Measurements from ENCODE around the gene KCNN4.
"Not testable (repeated sequence)": the region's sequence is repeated elsewhere in the genome, so short reads cannot be mapped to it uniquely, and the experiment has no call there.

KCNN4 gene

GRCh38 chr19:43798546-43799409 is 18.0 kb upstream of the KCNN4 start:
- no peak for DNase-seq (ENCODE audit: low read depth in 2 of 2)

DNA sequence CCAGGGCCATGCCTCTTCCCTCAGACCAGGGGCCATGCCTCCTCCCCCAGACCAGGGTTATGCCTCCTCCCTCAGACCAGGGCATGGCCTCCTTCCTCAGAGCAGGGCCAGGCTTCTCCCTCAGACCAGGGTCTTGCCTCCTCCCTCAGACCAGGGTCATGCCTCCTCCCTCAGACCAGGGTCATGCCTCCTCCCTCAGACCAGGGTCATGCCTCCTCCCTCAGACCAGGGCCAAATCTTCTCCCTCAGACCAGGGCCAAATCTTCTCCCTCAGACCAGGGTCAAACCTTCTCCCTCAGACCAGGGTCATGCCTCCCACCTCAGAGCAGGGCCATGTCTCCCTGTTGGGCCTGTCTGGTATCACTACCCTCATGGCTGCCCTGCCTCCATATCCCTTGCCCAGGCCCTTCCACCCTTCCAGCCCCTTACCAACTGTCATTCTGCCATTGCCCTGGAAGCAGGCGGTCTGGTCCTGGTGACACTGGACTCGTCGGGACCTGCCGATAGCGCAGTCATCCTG is 17.3 kb upstream of the KCNN4 start:
- DNase-seq (ENCODE audit: low read depth in 2 of 2): no peak

DNA sequence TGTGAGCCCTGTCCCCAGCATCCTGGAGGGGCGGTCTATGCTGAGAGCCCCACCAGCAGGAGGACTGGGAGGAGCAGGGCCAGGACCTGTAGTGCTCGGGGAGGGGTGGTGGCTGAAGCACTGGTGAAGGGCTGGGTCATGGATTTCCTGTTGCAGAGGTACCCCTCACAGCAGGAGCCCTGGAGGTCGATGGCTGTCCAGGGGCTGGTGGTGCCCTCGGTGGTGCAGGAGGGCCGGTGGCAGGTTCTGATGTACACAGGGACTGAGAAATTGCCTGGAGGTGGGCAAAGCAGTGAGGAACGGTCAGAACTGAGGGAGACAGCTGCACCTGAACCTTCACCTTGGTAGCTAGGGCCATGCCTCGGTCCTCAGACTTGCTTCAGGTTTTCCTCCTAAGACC is 16.8 kb upstream of the KCNN4 start:
- DNase-seq (ENCODE audit: low read depth in 2 of 2): no peak

- no peak for DNase-seq (ENCODE audit: low read depth in 2 of 2)
Measured at GRCh38 chr19:43797118-43797517, 16.3 kb upstream of the KCNN4 start.

GRCh38 chr19:43790587-43790986 is 9.8 kb upstream of the KCNN4 start:
- no peak for DNase-seq (ENCODE audit: low read depth in 2 of 2)

DNA sequence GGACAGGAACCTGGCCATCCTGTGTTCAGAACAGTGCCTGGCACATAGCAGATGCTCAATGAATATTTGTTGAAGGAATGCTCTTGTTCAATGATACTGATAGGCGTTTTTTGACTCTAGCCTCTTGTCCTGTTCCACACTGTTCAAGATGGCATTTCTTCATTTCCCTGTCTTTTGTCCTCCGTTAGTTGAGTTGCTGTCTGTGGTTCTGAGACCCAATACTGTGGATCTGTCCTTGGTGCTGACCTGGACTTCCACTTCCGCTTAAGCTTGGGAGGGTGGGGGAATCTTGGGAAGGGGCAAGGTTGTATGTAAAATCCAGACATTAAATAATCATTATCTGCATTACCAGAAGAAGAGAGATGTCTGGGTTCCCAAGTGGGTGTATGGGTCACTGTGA is 8.3 kb upstream of the KCNN4 start:
- no peak for DNase-seq (ENCODE audit: low read depth in 2 of 2)

- DNase-seq (ENCODE audit: low read depth in 2 of 2): no peak
Measured at GRCh38 chr19:43786665-43787064, 5.9 kb upstream of the KCNN4 start.

DNA sequence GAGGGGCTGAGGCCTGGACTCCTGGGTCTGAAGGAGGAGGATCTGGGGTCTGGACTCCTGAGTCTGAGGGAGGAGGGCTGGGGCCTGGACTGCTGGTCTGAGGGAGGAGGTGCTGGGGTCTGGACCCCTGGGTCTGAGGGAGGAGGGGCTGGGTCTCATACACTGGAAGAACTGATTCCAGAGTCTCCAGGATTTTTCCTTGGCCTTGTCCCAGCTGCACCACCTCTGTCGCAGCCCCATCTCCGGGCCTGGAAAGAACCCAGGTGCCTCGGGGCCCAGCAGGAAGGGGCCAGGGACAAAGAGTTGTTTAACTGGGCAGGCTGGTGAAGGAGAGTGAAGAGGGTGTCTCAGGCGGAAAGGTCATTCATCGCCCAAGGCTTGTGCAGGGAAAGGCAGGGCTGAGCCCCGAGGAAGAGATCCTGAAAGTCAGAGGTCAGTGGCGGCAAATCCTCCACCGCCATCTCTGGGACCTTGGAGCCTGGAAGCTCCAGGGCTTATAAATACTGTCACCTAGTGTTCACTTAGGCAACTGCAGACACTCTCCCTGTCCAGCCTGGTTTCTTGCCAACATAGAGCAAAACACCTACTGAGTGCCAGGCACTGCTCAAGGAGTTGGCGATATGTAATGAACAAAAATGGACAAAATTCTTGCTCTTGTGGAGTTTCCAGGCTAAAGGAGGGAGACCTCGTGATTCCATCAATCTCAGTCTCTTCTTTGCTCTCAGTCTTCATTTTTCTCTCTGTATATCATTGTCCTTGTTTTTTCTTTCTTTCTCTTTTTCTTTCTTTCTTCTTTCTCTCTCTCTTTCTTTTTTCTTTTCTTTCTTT is 4.4 kb upstream of the KCNN4 start:
- DNase-seq (ENCODE audit: low read depth in 2 of 2): peak in 1 of 2 experiments; percentile 29

DNA sequence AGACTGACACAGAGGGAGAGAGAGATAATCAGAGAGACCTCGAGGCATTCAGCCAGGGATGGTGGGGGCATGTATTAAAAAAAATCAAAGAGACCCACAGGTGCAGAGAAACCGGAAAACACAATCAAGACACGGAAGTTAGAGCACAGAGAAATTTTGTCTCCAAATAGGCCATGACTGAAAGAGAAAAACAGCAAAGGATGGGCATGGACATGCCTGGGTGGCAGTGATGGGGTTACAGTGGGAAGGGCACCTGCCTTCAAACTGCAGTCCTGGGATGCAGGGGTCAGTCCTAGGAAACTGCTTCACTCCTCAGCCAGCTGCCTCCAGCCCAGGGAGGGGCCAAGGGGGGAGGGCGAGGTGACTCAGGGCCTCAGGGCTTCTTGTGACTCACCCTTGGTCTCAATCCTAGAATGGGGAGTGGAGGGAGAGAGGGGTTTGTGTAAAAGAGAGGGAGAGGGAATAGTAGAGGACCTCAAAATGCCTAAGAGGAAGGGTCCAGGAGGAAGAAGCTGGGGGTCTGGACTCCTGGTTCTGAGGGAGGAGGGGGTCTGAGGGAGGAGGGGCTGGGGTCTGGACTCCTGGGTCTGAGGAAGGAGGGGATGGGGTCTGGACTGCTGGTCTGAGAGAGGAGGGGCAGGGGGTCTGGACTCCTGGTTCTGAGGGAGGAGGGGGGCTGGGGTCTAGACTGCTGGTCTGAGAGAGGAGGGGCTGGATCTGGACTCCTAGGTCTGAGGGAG is 3.6 kb upstream of the KCNN4 start:
- peak; percentile 41 to 42 for DNase-seq (ENCODE audit: low read depth in 2 of 2)

GRCh38 chr19:43783636-43784035 is 2.9 kb upstream of the KCNN4 start:
- no peak for DNase-seq (ENCODE audit: low read depth in 2 of 2)

DNA sequence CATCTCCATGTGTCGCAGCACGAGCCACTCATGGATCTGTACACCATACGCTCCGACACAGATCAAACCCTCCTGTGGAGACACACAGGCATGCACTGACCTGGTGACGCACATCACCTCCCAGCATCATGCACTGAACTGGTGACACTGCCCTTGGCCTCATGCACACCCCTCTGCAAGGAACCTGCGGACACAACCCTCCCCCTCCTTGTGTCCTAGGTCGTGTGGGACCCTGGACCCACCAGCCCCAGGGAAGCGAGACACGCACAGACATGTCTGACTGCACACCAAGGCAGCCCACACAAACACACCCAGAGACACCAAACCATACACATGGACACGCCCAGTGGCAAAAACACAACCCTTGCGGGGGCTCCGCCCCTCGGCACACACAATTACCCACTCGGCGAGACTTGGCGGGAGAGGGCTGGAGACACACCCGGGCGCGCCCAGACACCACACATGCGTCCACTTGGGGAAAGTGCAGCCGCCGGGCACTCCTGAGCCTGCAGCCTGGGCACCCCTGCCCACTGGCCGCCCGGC is 2.0 kb upstream of the KCNN4 start:
- DNase-seq (ENCODE audit: low read depth in 2 of 2): no peak

DNA sequence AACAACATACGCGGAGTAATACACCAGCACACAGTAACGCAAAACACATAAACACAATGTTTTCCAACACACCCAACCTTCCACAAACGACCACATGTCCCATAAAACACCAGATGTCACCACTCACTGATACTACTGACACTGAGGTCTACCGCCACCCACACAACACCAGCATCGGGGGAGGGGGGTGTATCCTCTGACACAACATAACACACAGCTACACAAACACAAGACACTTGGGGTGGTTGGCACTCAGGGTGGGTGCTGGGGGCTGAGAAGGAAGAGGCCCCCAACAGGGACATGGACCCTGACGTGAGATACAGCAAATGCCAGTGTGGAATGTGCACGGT is 1.5 kb upstream of the KCNN4 start:
- DNase-seq (ENCODE audit: low read depth in 2 of 2): no peak

DNA sequence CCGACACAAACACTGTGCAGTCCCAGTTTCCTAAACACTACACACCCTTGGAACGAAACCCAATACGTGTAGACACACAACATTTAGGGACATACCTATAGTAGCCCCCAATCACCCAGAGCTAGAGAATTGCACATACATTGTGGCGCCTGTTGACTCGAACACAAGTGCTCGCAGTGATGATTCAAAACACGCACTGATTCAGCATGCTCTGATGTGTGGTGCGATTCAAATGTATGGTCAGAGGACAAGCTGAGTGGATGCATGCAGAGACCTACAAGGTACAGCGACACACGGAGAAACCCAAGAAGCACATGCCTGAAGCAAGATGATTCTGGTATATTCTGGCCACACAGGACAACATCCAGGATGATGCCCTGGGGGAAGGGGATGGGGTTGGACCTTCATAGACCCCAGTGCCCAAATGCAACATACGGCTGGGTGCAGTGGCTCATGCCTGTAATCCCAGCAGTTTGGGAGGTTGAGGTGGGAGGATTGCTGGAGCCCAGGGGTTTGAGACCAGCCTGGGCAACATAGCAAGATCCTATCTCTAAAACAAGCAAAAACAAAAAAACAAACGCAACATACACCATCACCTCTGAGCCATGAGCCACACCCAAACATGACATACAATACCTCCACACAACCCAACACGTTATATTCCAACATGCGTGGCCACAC is 997 bp upstream of the KCNN4 start:
- no peak for DNase-seq (ENCODE audit: low read depth in 2 of 2)

DNA sequence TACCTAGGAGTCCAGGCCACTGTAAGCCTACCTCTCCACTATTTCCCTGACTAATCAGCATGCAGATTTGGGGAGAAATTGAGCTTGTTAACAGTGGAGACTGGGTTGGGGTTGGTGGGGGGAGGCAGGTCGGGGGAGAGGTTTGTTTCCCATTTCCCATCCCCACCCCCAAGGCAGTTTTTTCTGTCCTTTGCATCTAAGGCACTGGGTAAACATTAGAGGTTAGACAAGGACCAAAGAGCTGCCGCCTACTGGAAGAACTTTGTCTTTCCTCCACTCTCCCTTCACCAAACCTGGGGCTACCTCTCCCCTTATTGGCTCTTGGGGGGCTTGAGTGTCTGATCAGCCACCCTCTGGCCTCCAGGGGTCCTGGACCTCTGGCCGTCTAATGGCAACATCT is 953 bp downstream of the KCNN4 start:
- no peak for DNase-seq (ENCODE audit: low read depth in 2 of 2)

DNA sequence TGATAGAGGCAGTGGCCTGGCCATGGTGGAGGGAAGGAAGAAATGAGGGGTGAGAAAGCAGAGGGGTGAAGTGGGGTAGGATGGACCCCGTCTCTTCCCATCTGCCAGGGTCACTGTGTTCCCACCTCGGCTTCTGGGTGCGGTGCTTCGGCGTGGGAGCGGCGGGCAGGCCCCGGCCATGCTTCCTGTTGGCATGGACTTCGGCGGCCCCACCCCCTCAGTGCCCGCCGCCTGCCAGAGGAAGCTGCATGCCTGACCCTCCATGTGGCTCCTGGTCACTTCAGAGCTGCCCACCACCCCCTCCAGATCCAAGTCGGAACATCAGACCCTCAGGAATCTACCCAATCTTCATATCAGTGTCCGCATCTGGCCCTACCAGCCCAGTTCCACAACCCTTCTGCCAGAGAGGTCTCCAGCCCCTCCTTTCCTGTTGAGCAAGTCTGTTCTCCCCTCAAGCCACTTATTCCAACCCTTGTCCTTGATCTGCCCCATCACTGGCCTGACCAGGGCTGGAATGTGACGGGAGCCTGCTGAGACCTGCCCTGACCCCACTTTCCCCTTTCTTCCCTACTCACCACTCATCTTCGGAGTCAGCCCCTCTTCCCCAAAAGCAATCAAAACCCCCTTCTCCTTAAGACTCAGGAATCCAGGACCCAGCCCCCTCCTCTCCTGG is 1.5 kb downstream of the KCNN4 start:
- DNase-seq (ENCODE audit: low read depth in 2 of 2): no peak

DNA sequence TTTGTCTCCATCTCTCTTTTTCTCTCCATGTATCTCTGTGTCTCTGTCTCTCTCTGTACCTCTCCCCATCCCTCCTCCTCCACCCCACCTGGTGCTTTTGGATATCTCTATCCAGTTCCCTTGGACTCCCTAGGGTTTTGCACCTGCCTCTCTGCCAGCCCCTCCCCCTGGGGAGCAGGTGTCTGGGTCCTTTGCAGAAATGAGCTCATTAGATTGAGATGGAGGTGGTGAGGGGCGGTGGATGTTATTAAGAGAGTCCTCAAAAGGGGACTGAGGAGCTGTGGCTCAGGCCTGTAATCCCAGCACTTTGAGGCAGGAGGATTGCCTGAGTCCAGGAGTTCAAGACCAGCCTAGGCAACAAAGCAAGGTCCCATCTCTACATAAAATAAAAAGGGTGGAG is 2.1 kb downstream of the KCNN4 start:
- no peak for DNase-seq (ENCODE audit: low read depth in 2 of 2)

DNA sequence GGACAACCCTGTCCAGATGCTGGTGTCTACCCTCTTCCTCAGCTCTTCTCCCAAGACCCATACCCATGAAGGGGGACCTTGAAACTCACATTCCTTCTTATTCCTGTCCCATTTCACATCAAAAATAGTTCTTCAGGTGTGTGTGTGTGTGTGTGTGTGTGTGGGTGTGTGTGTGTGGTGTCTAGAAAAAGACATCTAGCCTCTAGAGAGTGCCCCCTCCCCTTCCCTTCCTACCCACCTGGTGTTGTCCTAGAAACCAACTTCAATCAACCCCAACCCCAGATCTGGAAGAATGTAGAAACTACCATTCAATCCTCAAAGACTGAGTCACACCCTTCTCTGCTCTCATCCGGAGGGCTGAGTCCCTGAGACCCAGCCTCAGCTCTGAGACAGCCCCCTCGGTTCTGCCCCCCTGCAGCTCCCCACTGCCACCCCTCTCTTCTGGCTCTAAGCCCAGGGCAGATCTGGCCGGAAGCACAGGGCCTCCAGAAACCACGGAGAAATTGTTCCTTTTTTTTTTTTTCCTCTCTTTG is 3.5 kb downstream of the KCNN4 start:
- peak in 1 of 2 experiments; percentile 44 for DNase-seq (ENCODE audit: low read depth in 2 of 2)

DNA sequence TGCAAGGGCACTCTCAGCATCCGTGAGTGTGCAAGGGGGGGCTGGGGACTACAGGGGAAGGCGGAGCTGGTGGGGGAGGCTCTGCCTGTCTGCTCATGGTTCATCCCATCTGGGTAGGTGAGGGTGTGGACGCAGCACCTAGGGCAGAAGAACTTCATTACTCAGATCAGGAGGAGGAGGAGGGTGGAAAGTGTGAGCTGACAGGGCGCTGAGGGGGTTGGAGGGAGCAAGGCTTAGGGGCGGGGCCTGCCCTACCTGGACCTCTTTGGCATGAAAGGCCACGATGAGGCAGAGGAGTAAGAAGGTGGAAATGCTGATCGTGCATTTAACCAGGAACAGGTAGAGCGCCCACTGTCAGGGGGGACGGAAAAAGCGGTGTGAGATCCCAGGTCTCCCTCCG is 4.5 kb downstream of the KCNN4 start:
- DNase-seq (ENCODE audit: low read depth in 2 of 2): no peak

- no peak for DNase-seq (ENCODE audit: low read depth in 2 of 2)
Measured at GRCh38 chr19:43775299-43775890, 5.4 kb downstream of the KCNN4 start.

- DNase-seq (ENCODE audit: low read depth in 2 of 2): not testable (repeated sequence)
Measured at GRCh38 chr19:43774940-43775258, 5.9 kb downstream of the KCNN4 start.
